SK-N-MC (cell line): ENCODE results near the gene KRT40.

Source experiments
- DNase-seq: peaks from one replicate; pipeline ENCODE4 v3.0.0-alpha.2; 2011; ENCODE audit warnings: low read depth, low spot score
- H3K27ac ChIP-seq: fragments of 200-600 bp; sonication (generic); 2 replicates; pipeline ENCODE4 v1.5.1; 2016; ENCODE audit warnings: mixed run types
- H3K36me3 ChIP-seq: fragments of 200-600 bp; sonication (generic); 2 replicates; pipeline ENCODE4 v1.6.1; 2017; ENCODE audit warnings: antibody characterized with exemption, low read length, mixed read lengths; ENCODE audit not compliant: insufficient read depth
- H3K4me3 ChIP-seq: fragments of 200-600 bp; sonication (generic); 2 replicates; pipeline ENCODE4 v1.5.1; 2016
- H3K9ac ChIP-seq: fragments of 200-600 bp; sonication (generic); 2 replicates; pipeline ENCODE4 v1.8.0; 2017; ENCODE audit warnings: mixed run types, mixed read lengths; ENCODE audit not compliant: insufficient read length
- H3K9me3 ChIP-seq: fragments of 200-600 bp; sonication (generic); 2 replicates; pipeline ENCODE4 v1.6.1; 2017; ENCODE audit warnings: low read depth, mild to moderate bottlenecking, antibody characterized with exemption, low read length, moderate library complexity, mixed read lengths
- EZH2 ChIP-seq: fragments of 200-600 bp; sonication (generic); IDR thresholded peaks from one replicate; pipeline ENCODE4 v1.6.1; 2017; ENCODE audit warnings: antibody characterized with exemption
- FOXP2 ChIP-seq: optimal IDR thresholded peaks from 2 replicates; pipeline ENCODE3; 2011; ENCODE audit warnings: mild to moderate bottlenecking, moderate library complexity; ENCODE audit not compliant: insufficient read depth; ENCODE audit errors: extremely low read length, control extremely low read depth
- POLR2AphosphoS5 ChIP-seq: IDR thresholded peaks from 2 replicates; pipeline ENCODE4 v1.6.1; 2012; ENCODE audit warnings: mild to moderate bottlenecking, low read depth, low read length, borderline replicate concordance

KRT40 gene

GRCh38 chr17:40952661-40953060 lies 31.5 kb downstream of the KRT40 start:
- no peak for TF ChIP-seq FOXP2
- TF ChIP-seq POLR2AphosphoS5 = no peak
- TF ChIP-seq EZH2 = no peak
- H3K36me3 ChIP-seq = no peaks in the 10 kb centered on the region
- H3K27ac ChIP-seq = no peak overlapping the region; the same call in 1 of the 2 replicates
- H3K9ac ChIP-seq = no peak overlapping the region
- H3K9me3 ChIP-seq = no peaks in the 10 kb centered on the region
- H3K4me3 ChIP-seq = no peak overlapping the region
- DNase-seq = no peak

DNA sequence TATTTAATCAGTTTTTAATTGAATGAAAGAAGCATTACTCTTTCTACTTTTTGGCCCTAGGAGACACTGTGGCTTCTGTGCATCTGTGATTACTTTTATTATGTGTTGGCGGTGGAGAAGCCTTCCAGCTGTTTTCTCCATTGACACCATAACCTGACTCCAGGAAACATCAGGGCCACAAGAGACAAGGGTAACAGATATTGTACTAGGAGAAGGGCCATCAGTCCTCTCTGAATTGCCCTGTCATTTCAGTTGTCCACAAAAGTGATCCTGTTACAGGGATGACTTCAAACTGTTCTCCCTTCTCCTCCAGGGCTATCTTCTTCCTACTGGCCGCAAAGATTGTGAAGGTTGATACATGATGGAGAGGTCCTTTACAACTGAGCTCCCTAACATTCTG lies 32.0 kb downstream of the KRT40 start:
- H3K9me3 ChIP-seq = no peaks in the 10 kb centered on the region
- no peaks in the 10 kb centered on the region for H3K36me3 ChIP-seq
- no peak overlapping the region for H3K9ac ChIP-seq
- TF ChIP-seq POLR2AphosphoS5 (no peak), EZH2 (no peak), FOXP2 (no peak)
- no peak overlapping the region; the same call in 1 of the 2 replicates for H3K27ac ChIP-seq
- DNase-seq = no peak
- H3K4me3 ChIP-seq = no peak overlapping the region

- Histone ChIP-seq H3K27ac (no peak overlapping the region), H3K9ac (no peak overlapping the region), H3K36me3 (no peaks in the 10 kb centered on the region), H3K4me3 (no peak overlapping the region), H3K9me3 (no peaks in the 10 kb centered on the region)
- no peak for DNase-seq
- TF ChIP-seq FOXP2 = no peak
- TF ChIP-seq POLR2AphosphoS5 = no peak
- TF ChIP-seq EZH2 = no peak
These were observed 33.0 kb downstream of the KRT40 start for GRCh38 chr17:40951011-40951622.

DNA sequence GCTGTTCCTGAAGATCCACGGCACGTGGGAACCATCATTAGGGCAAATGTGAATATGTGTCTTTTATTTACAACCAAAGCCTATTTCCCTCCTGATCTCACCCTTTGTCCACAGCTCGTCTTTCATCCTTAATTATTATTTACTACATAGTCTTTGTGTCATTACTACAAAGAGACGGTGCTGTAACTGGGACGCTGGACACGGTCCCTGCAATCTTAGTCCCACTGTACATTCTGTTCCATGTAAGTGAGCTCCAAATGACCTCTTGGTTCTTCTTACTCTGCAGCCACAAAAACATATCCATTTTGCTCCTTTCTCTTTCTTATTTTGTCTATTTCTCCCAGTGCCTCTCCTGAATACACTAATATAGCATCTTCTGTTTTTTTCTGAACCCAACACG lies 34.0 kb downstream of the KRT40 start:
- Histone ChIP-seq H3K36me3 (no peaks in the 10 kb centered on the region), H3K9ac (no peak overlapping the region), H3K27ac (no peak overlapping the region), H3K4me3 (no peak overlapping the region), H3K9me3 (no peaks in the 10 kb centered on the region)
- TF ChIP-seq EZH2 = no peak
- TF ChIP-seq FOXP2 = no peak
- TF ChIP-seq POLR2AphosphoS5 = no peak
- no peak for DNase-seq

DNA sequence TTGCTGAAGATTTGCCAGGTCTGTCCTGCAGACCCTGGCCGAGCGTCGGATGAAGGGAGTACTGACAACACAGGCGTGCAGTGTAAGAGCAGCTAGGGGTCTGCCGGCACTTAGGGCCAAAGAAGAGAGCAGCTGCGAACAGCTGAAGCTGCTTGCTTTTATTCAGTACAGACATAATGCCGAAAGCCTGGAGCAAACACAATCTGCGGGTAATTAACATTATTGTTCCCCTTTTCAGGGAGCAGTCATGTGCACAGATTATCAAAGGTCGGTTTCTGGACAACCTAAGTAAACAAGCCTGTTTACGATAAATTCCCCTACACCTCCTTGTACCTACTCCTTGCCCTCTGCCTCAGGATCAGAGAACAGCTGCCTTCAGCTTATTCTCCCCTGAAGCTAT lies 34.7 kb downstream of the KRT40 start:
- DNase-seq = no peak
- TF ChIP-seq EZH2 = no peak
- no peak for TF ChIP-seq POLR2AphosphoS5
- TF ChIP-seq FOXP2 = no peak
- Histone ChIP-seq H3K9ac (no peak overlapping the region), H3K36me3 (no peaks in the 10 kb centered on the region), H3K27ac (no peak overlapping the region), H3K4me3 (no peak overlapping the region), H3K9me3 (no peaks in the 10 kb centered on the region)

- no peak overlapping the region for H3K27ac ChIP-seq
- H3K36me3 ChIP-seq = no peaks in the 10 kb centered on the region
- H3K9ac ChIP-seq = no peak overlapping the region
- DNase-seq = no peak
- H3K9me3 ChIP-seq = no peaks in the 10 kb centered on the region
- TF ChIP-seq POLR2AphosphoS5 (no peak), EZH2 (no peak), FOXP2 (no peak)
- H3K4me3 ChIP-seq = no peak overlapping the region
These were observed 36.2 kb downstream of the KRT40 start for GRCh38 chr17:40947929-40948328.

GRCh38 chr17:40945414-40945813 lies 38.7 kb downstream of the KRT40 start:
- Histone ChIP-seq H3K36me3 (no peaks in the 10 kb centered on the region), H3K4me3 (no peak overlapping the region), H3K9ac (no peak overlapping the region), H3K27ac (no peak overlapping the region), H3K9me3 (no peaks in the 10 kb centered on the region)
- DNase-seq = no peak
- TF ChIP-seq POLR2AphosphoS5 (no peak), FOXP2 (no peak), EZH2 (no peak)

- no peak for DNase-seq
- Histone ChIP-seq H3K4me3 (no peak overlapping the region), H3K36me3 (no peaks in the 10 kb centered on the region), H3K27ac (no peak overlapping the region), H3K9me3 (no peaks in the 10 kb centered on the region), H3K9ac (no peak overlapping the region)
- TF ChIP-seq FOXP2 (no peak), EZH2 (no peak), POLR2AphosphoS5 (no peak)
These were observed 39.6 kb downstream of the KRT40 start for GRCh38 chr17:40944531-40944930.

DNA sequence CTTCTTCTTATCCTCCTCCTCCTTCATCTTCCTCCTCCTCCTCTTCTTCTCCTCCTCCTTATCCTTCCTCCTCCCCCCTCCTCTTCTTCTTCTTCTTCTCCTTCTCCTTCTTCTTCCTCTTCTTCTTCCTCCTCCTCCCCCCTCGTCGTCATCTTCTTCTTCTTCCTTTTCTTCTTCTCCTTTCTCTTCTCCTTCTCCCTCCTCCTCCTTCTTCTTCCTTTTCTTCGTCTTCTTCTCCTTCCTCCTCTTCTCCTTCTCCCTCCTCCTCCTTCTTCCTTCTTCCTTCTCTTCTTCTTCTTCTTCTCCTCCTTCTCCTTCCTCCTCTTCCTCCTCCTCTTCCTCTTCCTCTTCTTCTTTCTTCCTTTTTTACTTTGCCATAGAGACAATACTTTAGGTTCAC lies 41.6 kb downstream of the KRT40 start:
- H3K4me3 ChIP-seq = no peak overlapping the region
- TF ChIP-seq EZH2 (no peak), FOXP2 (no peak), POLR2AphosphoS5 (no peak)
- no peak overlapping the region for H3K27ac ChIP-seq
- DNase-seq = no peak
- no peaks in the 10 kb centered on the region for H3K9me3 ChIP-seq
- no peak overlapping the region for H3K9ac ChIP-seq
- H3K36me3 ChIP-seq = no peaks in the 10 kb centered on the region
